ENCODE data around the gene P2RY8.
A peak's percentile ranks its signal among the peaks of the same experiment; 100 is the strongest.
"Not testable (repeated sequence)": the region's sequence is repeated elsewhere in the genome, so short reads cannot be mapped to it uniquely, and the experiment has no call there.

The P2RY8 gene
- total RNA-seq: 0.07 to 36.5 (median 10.0) reads per million in 17 experiments

DNA sequence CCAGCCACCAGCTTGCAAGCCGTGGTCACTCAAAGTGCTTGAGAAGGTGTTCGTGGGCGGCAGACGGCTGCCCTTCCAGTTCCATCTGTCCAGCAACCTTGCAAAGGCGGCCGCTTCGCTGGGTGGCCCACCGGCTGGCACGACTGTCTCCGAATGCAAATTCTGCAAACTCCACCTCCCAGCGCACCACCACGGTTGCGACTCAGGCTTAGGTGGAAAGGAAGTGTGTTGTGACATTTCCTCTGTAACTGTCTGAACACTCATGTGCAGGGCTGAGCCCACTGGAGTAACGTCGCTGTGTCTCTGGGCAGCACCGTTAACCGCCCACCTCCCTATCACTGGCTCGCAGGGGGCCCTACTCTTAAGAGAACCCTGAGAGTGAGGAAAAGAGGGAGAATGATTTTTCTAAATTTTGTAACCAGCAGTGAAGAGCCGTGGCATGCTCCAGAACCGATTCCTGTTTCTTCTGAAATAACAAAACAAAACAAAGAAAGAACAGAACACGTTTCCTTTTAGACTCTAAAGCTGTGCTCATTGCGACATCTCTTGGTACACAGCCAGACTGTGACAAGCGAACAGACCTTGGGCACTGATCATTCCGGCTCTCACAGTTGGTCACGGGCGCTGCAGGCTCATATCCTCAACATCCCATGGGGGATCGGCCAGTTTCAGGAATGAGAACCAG, at the start of gene P2RY8:
P2RY8 (minus strand) TSS at position 155 of the 685 bp plus-strand sequence. CDS start 70,627 bp downstream, outside the sequence.
- peak; percentile 88 to 92 (median 90) for DNase-seq

DNA sequence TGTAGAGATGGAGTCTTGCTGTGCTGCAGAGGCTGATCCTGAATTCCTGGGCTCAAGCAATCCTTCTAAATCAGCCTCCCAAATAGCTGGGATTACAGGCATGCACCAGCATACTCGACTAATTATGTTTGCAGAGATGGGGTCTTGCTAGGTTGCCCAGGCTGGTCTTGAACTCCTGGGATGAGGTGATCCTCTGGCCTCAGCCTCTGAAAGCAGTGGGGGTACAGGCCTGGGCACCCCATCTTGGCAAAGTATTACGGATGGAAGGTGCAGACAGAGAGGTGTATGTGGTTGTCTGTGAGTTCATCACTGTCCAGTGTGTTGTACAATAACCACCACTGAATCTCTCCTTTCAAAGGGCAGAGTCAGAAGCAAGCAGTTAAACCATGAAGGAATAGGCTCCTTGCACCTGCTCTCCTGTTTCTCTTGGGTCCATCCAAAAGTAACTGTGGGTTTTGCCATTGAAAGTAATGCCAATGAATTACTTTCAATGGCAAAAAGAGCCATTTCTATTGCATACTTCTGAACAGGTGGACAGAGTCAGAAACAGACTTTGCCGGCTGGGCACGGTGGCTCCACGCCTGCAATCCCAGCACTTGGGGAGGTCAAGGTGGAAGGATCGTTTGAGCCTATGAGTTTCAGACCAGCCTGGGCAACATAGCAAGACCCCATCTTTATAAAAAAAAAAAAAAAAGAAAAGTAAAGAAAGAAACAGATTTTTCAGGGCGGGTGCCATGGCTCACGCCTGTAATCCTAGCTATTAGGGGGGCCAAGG, 47.4 kb upstream of the P2RY8 start:
- no peak for DNase-seq

DNA sequence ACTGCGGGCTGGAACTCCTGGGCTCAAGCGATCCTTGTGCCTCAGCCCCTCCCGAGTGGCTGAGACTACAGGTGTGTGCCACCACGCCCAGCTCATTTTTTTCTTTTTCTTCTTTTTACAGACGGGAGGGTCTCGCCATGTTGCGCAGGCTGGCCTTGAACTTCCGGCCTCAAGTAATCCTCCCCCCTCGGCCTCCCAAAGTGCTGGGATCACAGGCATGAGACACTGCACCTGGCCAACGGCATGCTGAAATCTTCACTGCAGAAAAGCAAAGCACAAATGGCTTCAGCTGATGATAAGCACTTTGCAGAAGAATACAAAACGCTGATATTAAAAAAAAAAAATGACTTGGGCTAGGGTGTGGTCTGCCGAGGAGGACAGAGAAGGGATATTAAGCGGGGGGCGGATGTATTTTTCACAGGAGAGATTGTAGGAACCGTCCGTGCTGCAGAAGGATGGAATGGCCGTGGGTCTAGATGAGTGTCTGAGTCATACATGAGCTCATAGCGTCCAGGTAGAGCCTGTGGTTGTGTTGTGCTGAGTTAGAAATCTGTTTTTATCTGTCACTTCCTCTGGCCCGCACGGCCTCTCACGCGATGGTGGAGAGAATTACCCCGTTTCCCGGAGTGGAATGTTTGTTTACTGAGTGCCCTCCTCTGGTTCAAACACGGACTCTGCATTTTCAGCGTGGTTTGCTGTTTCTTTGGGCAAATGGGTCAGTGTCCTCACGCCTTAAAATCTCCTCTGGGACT, 45.9 kb upstream of the P2RY8 start:
- DNase-seq: peak; percentile 49 to 67 (median 64)

DNA sequence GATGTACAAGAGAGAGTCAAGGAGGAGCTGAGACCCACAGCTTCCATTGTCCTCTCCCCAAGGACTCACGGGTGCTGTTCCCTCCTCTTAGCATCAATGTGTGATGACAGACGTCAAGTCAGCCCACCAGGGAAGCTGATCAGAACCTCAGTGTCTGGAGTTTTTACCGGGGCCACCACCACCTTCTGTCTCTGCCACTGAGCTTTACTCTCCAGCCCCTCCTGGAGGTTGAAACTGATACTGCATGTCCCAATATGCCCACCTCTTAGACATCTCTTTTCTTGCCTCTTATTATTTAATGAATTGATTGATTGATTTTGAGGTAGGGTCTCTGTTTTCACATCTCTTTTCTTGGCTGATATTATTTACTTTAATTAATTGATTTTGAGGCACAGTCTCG, 44.1 kb upstream of the P2RY8 start:
- peak; percentile 82 to 93 (median 86) for DNase-seq

DNA sequence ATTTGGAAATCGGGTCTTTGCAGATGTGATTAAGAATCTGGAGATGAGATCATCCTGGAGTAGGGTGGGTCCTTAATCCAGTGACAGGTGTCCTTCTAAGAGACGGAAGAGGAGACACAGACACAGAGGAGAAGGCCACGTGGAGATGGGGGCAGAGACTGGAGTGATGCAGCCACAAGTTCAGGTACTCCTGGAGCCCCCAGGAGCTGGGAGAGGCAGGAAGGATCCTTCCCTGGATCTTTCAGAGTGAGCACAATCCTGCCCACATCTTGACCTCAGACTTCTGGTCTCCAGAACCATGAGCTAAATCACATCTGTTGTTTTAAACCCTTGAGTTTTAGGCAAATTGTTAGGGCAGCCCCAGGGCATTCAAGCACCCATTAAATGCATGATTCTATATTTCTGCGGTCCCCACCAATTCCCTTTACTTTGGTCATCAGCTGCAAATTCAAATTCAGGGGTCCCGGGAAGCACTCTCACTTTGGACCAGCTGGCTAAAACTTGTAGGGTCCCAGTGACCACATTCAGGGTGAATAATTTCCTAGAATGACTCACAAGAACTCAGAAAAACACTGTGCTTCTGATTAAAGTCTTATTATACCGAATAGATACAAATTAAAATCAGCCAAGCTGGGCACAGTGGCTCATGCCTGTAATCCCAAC, 41.7 kb upstream of the P2RY8 start:
- no peak for DNase-seq

DNA sequence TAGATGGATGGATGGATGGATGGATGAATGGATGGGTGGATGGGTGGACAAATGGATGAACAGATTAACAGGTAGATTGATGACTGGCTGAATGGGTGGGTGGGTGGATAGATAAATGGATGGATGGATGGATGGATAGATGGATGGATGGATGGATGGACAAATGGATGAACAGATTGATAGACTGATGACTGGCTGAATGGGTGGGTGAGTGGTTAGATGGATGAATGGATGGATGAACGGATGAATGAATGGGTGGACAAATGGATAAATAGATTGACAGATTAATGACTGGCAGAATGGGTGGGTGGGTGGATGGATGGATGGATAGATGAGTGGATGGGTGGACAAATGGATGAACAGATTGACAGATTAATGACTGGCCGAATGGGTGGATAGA, 40.9 kb upstream of the P2RY8 start:
- no peak for DNase-seq

GRCh38 chrX:1576201-1576992, 39.4 kb upstream of the P2RY8 start:
- DNase-seq: no peak

DNA sequence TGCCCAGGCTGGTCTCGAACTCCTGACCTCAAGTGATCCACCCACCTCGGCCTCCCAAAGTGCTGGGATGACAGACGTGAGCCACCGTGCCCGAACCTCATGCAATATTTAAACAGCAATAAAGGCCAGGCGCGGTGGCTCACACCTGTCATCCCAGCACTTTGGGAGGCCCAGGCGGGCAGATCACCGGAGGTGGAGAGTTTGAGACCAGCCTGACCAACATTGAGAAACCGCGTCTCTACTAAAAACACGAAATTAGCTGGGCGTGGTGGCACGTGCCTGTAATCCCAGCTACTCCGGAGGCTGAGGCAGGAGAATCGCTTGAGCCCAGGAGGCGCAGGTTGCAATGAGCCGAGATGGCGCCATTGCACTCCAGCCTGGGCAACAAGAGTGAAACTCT, 37.2 kb upstream of the P2RY8 start:
- DNase-seq: not testable (repeated sequence)

GRCh38 chrX:1564750-1565683, 28.0 kb upstream of the P2RY8 start:
- DNase-seq: peak in 2 of 4 experiments; percentile 25 to 27

DNA sequence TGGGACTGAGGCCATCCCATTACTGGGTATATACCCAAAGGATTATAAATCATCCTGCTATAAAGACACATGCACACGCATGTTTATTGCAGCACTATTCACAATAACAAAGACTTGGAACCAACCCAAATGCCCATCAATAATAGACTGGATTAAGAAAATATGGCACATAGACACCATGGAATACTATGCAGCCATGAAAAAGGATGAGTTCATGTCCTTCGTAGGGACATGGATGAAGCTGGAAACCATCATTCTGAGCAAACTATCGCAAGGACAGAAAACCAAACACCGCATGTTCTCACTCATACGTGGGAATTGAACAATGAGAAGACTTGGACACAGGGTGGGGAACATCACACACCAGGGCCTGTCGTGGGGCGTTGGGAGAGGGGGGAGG, 27.1 kb upstream of the P2RY8 start:
- not testable (repeated sequence) for DNase-seq

DNA sequence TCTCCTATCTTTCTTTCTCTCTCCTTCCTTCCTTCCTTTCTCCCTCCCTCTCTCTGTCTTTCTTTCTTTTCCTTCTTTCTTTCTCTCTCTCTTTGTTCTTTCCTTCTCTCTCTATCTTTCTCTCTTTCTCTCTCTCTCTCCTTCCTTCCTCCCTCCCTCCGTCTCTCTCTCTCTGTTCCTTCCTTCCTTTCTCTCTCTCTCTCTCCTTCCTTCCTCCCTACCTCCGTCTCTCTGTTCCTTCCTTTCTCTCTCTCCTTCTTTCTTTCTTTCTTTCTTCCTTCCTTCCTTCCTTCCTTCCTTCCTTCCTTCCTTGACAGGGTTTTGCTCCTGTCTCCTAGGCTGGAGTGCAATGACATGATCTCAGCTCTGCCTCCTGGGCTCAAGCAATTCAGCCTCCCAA, 24.2 kb upstream of the P2RY8 start:
- DNase-seq: no peak

- no peak for DNase-seq
Measured at GRCh38 chrX:1558761-1559468, 21.9 kb upstream of the P2RY8 start.

DNA sequence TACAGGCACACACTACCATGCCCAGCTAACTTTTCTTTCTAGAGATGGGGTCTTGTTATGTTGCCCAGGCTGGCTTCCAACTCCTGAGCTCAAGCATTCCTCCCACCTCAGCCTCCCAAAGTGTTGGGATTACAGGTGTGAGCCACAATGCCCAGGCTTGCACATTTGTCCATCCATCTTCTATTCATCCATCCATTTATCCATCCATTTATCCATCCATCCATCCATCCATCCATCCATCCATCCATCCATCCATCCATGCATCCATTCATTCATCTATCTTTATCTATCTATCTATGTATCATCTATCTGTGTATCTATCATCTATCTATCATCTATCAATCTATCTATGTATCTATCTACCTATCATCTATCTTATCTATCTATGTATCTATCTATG, 20.5 kb upstream of the P2RY8 start:
- not testable (repeated sequence) for DNase-seq

DNA sequence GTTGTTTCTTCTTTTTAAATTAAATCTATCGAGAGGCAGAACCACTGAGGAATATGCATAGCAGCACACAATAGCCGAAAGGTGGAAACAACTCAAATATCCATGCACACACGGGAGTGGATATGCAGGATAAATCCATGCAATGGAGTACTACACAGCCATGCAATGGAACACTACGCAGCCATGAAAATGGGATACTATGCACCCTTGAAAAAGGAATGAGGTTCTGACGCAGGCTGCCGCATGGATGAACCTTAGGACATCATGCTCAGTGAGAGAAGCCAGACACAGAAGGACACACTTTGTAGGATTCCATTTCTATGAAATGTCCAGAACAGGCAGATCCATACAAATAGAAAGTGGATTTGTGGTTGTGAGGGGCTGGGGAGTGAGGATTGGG, 18.4 kb upstream of the P2RY8 start:
- no peak for DNase-seq

- DNase-seq: no peak
Measured at GRCh38 chrX:1554469-1555210, 17.7 kb upstream of the P2RY8 start.

GRCh38 chrX:1551959-1552546, 15.1 kb upstream of the P2RY8 start:
- DNase-seq: no peak

GRCh38 chrX:1546691-1547251, 9.8 kb upstream of the P2RY8 start:
- peak in 2 of 4 experiments; percentile 32 to 53 for DNase-seq

DNA sequence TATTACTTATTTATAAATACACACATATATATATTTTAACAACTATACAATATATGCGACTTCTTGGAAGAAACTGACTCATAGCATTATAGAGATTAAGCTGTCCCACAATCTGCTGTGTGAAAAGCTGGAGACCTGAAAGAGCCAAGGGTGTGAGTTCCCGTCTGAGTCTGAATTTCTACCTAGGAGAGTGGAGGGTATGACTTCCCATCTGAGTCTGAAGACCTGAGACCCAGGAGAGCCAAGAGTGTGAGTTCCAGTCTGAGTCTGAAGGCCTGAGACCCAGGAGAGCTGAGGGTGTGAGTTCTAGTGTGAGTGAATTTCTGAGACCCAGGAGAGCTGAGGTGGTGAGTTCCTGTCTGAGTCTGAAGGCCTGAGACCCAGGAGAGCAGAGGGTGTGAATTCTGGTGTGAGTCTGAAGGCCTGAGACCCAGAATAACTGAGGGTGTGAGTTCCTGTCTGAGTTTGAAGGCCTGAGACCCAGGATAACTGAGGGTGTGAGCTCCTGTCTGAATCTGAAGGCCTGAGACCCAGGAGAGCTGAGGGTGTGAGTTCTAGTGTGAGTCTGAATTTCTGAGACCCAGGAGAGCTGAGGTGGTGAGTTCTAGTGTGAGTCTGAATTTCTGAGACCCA, 8.9 kb upstream of the P2RY8 start:
- no peak for DNase-seq
